SK-N-SH treated with all-trans-retinoic acid at 6 μM for 48 hours (cell line): ENCODE results near the gene SH3RF2.

Experiments
- ARNTL ChIP-seq: fragments of 450-650 bp; formaldehyde crosslinking; IDR thresholded peaks from 2 replicates; pipeline ENCODE4 v1.5.0; 2020; ENCODE audit warnings: low read depth, mild to moderate bottlenecking, moderate library complexity, borderline replicate concordance
- PPARA ChIP-seq: fragments of 250-450 bp; sonication (Bioruptor Pico); IDR thresholded peaks from 2 replicates; pipeline ENCODE4 v1.5.0; 2020; ENCODE audit warnings: mild to moderate bottlenecking, borderline replicate concordance
- RARB ChIP-seq: fragments of 250-450 bp; sonication (Bioruptor Pico); IDR thresholded peaks from 2 replicates; pipeline ENCODE4 v1.8.0; 2021; ENCODE audit warnings: mild to moderate bottlenecking, moderate library complexity
- SNAI2 ChIP-seq: fragments of 250-450 bp; sonication (Bioruptor Pico); IDR thresholded peaks from 2 replicates; pipeline ENCODE4 v1.5.0; 2020; ENCODE audit warnings: mild to moderate bottlenecking, moderate library complexity
- TCF4 ChIP-seq: fragments of 250-450 bp; sonication (Bioruptor Pico); IDR thresholded peaks from 2 replicates; pipeline ENCODE4 v1.8.0; 2021; ENCODE audit warnings: mild to moderate bottlenecking, moderate library complexity, borderline replicate concordance
- ZFP3 ChIP-seq: fragments of 250-450 bp; sonication (Bioruptor Pico); IDR thresholded peaks from 2 replicates; pipeline ENCODE4 v1.5.0; 2020; ENCODE audit warnings: mild to moderate bottlenecking, moderate library complexity
- ZNF70 ChIP-seq: fragments of 450-650 bp; formaldehyde crosslinking; IDR thresholded peaks from 2 replicates; pipeline ENCODE4 v1.5.0; 2020; ENCODE audit warnings: mild to moderate bottlenecking, moderate library complexity
- TF ChIP-seq, protein P1 (sequence below): fragments of 250-450 bp; sonication (Bioruptor Pico); IDR thresholded peaks from 2 replicates; pipeline ENCODE4 v1.5.1; 2020; ENCODE audit warnings: low read depth, mild to moderate bottlenecking, moderate library complexity
- TF ChIP-seq, protein P2 (sequence below): fragments of 250-450 bp; sonication (Bioruptor Pico); IDR thresholded peaks from 2 replicates; pipeline ENCODE4 v1.8.0; 2020; ENCODE audit warnings: mild to moderate bottlenecking, moderate library complexity, borderline replicate concordance
- TF ChIP-seq, protein P3 (sequence below): fragments of 250-450 bp; sonication (Bioruptor Pico); IDR thresholded peaks from 2 replicates; pipeline ENCODE4 v1.8.0; 2021; ENCODE audit warnings: low read depth, mild to moderate bottlenecking, moderate library complexity, borderline replicate concordance

DNA sequence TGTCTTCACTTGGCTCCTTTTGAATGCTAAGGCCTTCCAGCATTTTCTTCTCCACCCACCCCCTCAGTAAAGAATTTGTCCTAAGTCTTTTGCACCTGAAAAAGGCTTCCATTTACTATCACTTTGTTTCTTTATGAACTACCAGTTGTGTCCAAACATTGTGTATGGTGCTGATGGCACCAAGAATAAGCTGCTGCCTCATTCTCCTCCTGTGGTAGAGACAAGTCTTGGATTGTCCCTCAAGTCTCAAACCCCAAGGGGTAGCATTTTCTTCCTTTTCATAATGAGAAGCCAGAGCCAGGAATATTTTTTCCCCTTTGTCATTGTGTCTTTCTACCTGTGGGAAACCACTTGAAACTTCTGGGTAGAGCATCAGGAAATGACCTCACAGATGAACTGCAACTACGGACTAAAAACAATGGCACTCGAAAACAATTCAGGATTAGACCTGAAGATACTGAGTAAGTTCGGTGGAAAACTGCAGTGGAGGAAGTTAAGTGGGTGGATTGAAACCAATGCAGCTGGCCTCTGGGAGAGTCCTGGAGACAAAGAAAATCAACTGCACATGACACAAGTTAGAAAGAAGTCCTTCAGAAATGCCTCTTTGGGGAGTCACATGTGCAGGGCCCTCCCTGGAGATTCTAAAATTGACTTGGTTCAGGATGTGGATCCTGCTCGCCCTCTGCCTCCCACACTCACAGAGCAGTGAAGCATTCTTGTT, 80.5 kb downstream of the SH3RF2 start:
- TF ChIP-seq RARB (CRISPR knock-in tag) (no peak), ZNF70 (CRISPR knock-in tag) (no peak), SNAI2 (CRISPR knock-in tag) (no peak), ARNTL (no peak), ZFP3 (no peak), TCF4 (CRISPR knock-in tag) (no peak), PPARA (CRISPR knock-in tag) (no peak)
- TF ChIP-seq, protein P1, sequence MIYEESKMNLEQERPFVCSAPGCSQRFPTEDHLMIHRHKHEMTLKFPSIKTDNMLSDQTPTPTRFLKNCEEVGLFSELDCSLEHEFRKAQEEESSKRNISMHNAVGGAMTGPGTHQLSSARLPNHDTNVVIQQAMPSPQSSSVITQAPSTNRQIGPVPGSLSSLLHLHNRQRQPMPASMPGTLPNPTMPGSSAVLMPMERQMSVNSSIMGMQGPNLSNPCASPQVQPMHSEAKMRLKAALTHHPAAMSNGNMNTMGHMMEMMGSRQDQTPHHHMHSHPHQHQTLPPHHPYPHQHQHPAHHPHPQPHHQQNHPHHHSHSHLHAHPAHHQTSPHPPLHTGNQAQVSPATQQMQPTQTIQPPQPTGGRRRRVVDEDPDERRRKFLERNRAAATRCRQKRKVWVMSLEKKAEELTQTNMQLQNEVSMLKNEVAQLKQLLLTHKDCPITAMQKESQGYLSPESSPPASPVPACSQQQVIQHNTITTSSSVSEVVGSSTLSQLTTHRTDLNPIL = no peak
- TF ChIP-seq, protein P2, sequence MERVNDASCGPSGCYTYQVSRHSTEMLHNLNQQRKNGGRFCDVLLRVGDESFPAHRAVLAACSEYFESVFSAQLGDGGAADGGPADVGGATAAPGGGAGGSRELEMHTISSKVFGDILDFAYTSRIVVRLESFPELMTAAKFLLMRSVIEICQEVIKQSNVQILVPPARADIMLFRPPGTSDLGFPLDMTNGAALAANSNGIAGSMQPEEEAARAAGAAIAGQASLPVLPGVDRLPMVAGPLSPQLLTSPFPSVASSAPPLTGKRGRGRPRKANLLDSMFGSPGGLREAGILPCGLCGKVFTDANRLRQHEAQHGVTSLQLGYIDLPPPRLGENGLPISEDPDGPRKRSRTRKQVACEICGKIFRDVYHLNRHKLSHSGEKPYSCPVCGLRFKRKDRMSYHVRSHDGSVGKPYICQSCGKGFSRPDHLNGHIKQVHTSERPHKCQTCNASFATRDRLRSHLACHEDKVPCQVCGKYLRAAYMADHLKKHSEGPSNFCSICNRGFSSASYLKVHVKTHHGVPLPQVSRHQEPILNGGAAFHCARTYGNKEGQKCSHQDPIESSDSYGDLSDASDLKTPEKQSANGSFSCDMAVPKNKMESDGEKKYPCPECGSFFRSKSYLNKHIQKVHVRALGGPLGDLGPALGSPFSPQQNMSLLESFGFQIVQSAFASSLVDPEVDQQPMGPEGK = no peak
- TF ChIP-seq, protein P3, sequence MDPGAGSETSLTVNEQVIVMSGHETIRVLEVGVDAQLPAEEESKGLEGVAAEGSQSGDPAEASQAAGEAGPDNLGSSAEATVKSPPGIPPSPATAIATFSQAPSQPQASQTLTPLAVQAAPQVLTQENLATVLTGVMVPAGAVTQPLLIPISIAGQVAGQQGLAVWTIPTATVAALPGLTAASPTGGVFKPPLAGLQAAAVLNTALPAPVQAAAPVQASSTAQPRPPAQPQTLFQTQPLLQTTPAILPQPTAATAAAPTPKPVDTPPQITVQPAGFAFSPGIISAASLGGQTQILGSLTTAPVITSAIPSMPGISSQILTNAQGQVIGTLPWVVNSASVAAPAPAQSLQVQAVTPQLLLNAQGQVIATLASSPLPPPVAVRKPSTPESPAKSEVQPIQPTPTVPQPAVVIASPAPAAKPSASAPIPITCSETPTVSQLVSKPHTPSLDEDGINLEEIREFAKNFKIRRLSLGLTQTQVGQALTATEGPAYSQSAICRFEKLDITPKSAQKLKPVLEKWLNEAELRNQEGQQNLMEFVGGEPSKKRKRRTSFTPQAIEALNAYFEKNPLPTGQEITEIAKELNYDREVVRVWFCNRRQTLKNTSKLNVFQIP = no peak
